ENCODE measurements around the gene TADA2A. TPM values are rescaled to one million over a fixed set of nuclear protein-coding genes. Genes with fewer than 3 reads are reported as not detected.

The TADA2A gene
- total RNA-seq, 1 experiment from 2014 or later = 11.4 TPM

DNA sequence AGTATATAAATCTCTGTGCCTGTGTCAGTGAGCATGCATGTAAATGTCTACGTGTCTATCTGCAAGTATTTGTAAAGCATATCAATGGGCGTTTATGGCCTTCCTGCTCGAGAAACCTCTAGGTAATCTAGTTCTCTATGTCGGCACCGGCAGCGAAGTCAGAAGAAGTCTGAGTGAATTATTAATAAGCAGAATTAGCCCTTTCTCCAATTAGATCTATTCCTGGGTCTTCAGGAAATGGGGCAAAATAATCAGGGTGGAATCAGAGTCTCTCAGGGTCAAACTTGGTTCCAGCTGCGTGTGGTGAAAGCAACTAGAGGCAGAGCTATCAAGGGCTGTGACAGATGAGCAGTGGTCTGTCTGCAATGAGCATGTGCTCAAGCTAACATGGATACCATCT, 31.0 kb upstream of the TADA2A start, which contains the start of gene C17orf78:
Gene C17orf78, plus strand, starts transcription at position 280 of the 400 bp plus-strand sequence. Its CDS starts 108 bp downstream, at position 388.
- no peaks in the 10 kb centered on the region for H3K4me1 ChIP-seq (ENCODE audit: control insufficient read depth, insufficient read depth, low read length)
- ChIA-PET CTCF (no interaction called here), POLR2A (no interaction called here)
- H3K4me3 ChIP-seq (ENCODE audit: low read depth in 2 of 2, low read length in 2 of 2) = no peak within 1 kb of the TSS
- no peaks in the 10 kb centered on the region for H3K9me3 ChIP-seq (ENCODE audit: control insufficient read depth, insufficient read depth, low read depth, low read length)
- no peak within 1 kb of the TSS for H3K27ac ChIP-seq (ENCODE audit: low read length)
- no peak for ATAC-seq
- no peaks in the 10 kb centered on the region for H3K27me3 ChIP-seq (ENCODE audit: control insufficient read depth, insufficient read depth, low read length)
- no peaks in the 10 kb centered on the region for H3K36me3 ChIP-seq (ENCODE audit: control insufficient read depth, insufficient read depth, low read length)
- TF ChIP-seq, protein P1, sequence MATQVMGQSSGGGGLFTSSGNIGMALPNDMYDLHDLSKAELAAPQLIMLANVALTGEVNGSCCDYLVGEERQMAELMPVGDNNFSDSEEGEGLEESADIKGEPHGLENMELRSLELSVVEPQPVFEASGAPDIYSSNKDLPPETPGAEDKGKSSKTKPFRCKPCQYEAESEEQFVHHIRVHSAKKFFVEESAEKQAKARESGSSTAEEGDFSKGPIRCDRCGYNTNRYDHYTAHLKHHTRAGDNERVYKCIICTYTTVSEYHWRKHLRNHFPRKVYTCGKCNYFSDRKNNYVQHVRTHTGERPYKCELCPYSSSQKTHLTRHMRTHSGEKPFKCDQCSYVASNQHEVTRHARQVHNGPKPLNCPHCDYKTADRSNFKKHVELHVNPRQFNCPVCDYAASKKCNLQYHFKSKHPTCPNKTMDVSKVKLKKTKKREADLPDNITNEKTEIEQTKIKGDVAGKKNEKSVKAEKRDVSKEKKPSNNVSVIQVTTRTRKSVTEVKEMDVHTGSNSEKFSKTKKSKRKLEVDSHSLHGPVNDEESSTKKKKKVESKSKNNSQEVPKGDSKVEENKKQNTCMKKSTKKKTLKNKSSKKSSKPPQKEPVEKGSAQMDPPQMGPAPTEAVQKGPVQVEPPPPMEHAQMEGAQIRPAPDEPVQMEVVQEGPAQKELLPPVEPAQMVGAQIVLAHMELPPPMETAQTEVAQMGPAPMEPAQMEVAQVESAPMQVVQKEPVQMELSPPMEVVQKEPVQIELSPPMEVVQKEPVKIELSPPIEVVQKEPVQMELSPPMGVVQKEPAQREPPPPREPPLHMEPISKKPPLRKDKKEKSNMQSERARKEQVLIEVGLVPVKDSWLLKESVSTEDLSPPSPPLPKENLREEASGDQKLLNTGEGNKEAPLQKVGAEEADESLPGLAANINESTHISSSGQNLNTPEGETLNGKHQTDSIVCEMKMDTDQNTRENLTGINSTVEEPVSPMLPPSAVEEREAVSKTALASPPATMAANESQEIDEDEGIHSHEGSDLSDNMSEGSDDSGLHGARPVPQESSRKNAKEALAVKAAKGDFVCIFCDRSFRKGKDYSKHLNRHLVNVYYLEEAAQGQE (IDR thresholded peaks at IDR 0.05; ENCODE audit: insufficient read depth in 1 of 2, low read depth in 2 of 2, low read length in 1 of 2) = no peak
- no peak for TF ChIP-seq SIN3A (IDR thresholded peaks at IDR 0.05; ENCODE audit: borderline replicate concordance, insufficient read depth, low read depth, low read length)
- TF ChIP-seq, protein P2, sequence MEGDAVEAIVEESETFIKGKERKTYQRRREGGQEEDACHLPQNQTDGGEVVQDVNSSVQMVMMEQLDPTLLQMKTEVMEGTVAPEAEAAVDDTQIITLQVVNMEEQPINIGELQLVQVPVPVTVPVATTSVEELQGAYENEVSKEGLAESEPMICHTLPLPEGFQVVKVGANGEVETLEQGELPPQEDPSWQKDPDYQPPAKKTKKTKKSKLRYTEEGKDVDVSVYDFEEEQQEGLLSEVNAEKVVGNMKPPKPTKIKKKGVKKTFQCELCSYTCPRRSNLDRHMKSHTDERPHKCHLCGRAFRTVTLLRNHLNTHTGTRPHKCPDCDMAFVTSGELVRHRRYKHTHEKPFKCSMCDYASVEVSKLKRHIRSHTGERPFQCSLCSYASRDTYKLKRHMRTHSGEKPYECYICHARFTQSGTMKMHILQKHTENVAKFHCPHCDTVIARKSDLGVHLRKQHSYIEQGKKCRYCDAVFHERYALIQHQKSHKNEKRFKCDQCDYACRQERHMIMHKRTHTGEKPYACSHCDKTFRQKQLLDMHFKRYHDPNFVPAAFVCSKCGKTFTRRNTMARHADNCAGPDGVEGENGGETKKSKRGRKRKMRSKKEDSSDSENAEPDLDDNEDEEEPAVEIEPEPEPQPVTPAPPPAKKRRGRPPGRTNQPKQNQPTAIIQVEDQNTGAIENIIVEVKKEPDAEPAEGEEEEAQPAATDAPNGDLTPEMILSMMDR (IDR thresholded peaks at IDR 0.05) = no peak
- DNase-seq (ENCODE audit: low read depth, low spot score) = no peak
- in situ Hi-C loops (cut with HindIII; ENCODE audit: low pct_unique_long_range_greater_than_20kb, low sequenced_read_pairs) (no loop called here), intact Hi-C loops (cut with micrococcal nuclease; ENCODE audit: unreplicated experiment) (no loop called here)
- BruUV-seq (replicated peaks) = no TSS peak

DNA sequence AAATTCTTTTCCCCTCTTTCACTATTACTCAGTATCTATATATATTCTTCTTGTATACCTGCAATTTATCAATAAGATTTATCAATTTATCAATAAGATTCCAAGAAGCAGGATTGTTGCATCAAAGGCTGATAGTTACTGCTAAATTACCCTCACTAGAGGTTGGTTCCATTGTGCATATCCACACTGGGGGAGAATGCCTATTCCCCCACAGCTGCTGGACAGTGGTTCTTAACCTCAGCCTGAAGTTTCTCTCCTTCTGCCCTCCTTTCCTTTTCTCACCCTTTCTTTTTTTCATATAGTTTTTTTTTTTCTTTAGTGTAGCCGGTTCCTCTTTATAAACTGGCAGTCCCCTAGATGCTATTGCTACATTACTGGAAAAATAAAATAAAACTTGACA, 24.6 kb upstream of the TADA2A start:
- intact Hi-C loops (cut with micrococcal nuclease; ENCODE audit: unreplicated experiment) = no loop called here
- H3K4me1 ChIP-seq (ENCODE audit: control insufficient read depth, insufficient read depth, low read length) = no peaks in the 10 kb centered on the region
- H3K4me3 ChIP-seq (ENCODE audit: low read depth in 2 of 2, low read length in 2 of 2) = no peak overlapping the region
- no peaks in the 10 kb centered on the region for H3K27me3 ChIP-seq (ENCODE audit: control insufficient read depth, insufficient read depth, low read length)
- ATAC-seq (no peak), DNase-seq (ENCODE audit: low read depth, low spot score) (no peak)
- BruUV-seq (replicated peaks) = no TSS peak
- H3K27ac ChIP-seq (ENCODE audit: low read length) = no peak overlapping the region
- POLR2A ChIA-PET = no interaction called here
- TF ChIP-seq POLR2AphosphoS5 (IDR thresholded peaks at IDR 0.05; ENCODE audit: low read depth, low read length) (no peak), SIN3A (IDR thresholded peaks at IDR 0.05; ENCODE audit: borderline replicate concordance, insufficient read depth, low read depth, low read length) (no peak), TCF7L2 (IDR thresholded peaks at IDR 0.05; ENCODE audit: low read depth, low read length) (no peak)
- TF ChIP-seq, protein P1 (IDR thresholded peaks at IDR 0.05; ENCODE audit: insufficient read depth in 1 of 2, low read depth in 2 of 2, low read length in 1 of 2) = no peak
- TF ChIP-seq, protein P2 (IDR thresholded peaks at IDR 0.05) = no peak
- no peaks in the 10 kb centered on the region for H3K36me3 ChIP-seq (ENCODE audit: control insufficient read depth, insufficient read depth, low read length)
- CTCF ChIA-PET = no interaction called here
- in situ Hi-C loops (cut with HindIII; ENCODE audit: low pct_unique_long_range_greater_than_20kb, low sequenced_read_pairs) = no loop called here
- no peaks in the 10 kb centered on the region for H3K9me3 ChIP-seq (ENCODE audit: control insufficient read depth, insufficient read depth, low read depth, low read length)
